Measurements from ENCODE around the gene PARP4. TPM values are rescaled to one million over a fixed set of nuclear protein-coding genes. Genes with fewer than 3 reads are reported as not detected.
A peak's percentile ranks its signal among the peaks of the same experiment; 100 is the strongest.
"Not testable (repeated sequence)": the region's sequence is repeated elsewhere in the genome, so short reads cannot be mapped to it uniquely, and the experiment has no call there.

Gene PARP4
- total RNA-seq, 1 experiment from 2014 or later = 25.9 TPM

GRCh38 chr13:24489721-24490120 is 22.9 kb downstream of the PARP4 start:
- Histone ChIP-seq H3K79me1 (ENCODE audit: insufficient read depth, low read depth, low read length, poor library complexity, severe bottlenecking) (no peaks in the 10 kb centered on the region), H2BK5ac (ENCODE audit: insufficient read length, low read length) (no peak overlapping the region), H3K27me3 (ENCODE audit: insufficient read depth, low read length) (no peaks in the 10 kb centered on the region), H4K5ac (ENCODE audit: insufficient read length, low read depth, low read length) (no peak overlapping the region), H3T11ph (ENCODE audit: low read length) (no peak overlapping the region), H2BK20ac (ENCODE audit: low read depth, low read length, poor library complexity, severe bottlenecking) (no peak overlapping the region), H3K14ac (ENCODE audit: insufficient read depth, low read length) (no peak overlapping the region), H3K27ac (ENCODE audit: insufficient read length, low read depth, low read length) (no peak overlapping the region), H3K4ac (ENCODE audit: low read depth, low read length) (no peak overlapping the region), H2AK5ac (ENCODE audit: insufficient read length, low read length) (no peak overlapping the region), H3K23me2 (ENCODE audit: insufficient read length, low read depth, low read length, poor library complexity, severe bottlenecking) (no peaks in the 10 kb centered on the region), H3K4me1 (ENCODE audit: insufficient read depth, low read length) (no peaks in the 10 kb centered on the region), H3K23ac (ENCODE audit: insufficient read length, low read depth, low read length) (no peak overlapping the region), H3K56ac (ENCODE audit: insufficient read length, low read depth, low read length) (no peak overlapping the region), H3K79me2 (ENCODE audit: insufficient read depth, low read length) (no peaks in the 10 kb centered on the region), H4K8ac (replicated peaks; ENCODE audit: insufficient read length, low read depth, low read length) (no peak overlapping the region), H2AFZ (ENCODE audit: low read length) (no peak overlapping the region), H4K91ac (ENCODE audit: insufficient read length, low read depth, low read length) (no peak overlapping the region), H4K20me1 (ENCODE audit: control insufficient read depth, insufficient read depth, insufficient read length) (no peaks in the 10 kb centered on the region), H3K9me3 (ENCODE audit: control insufficient read depth, low read depth, low read length) (no peaks in the 10 kb centered on the region), H3K9ac (ENCODE audit: extremely low read depth, insufficient read length, low read length) (no peak overlapping the region), H2BK120ac (ENCODE audit: low read depth, low read length, poor library complexity, severe bottlenecking) (no peak overlapping the region), H3K18ac (ENCODE audit: insufficient read length, low read depth, low read length) (no peak overlapping the region), H2BK12ac (ENCODE audit: insufficient read length, low read depth, low read length) (no peak overlapping the region), H3K4me2 (ENCODE audit: insufficient read depth, insufficient read length, low read length) (no peak overlapping the region), H2BK15ac (ENCODE audit: low read depth, low read length) (no peak overlapping the region)
- no CpG with 5 or more reads among the region's 6 CpGs for WGBS (ENCODE audit: extremely low coverage, insufficient read length, low lambda C conversion rate)
- no peak for DNase-seq
- Mint-ChIP-seq H3K27ac (0 out of 7 replicates have a peak overlapping the region, but pooled peaks of 1 of the 3 experiments have one; percentile 8), H3K4me1 (no peaks in the 10 kb centered on the region), H3K9me3 (no peaks in the 10 kb centered on the region), H3K4me3 (no peak overlapping the region), H3K27me3 (ENCODE audit: low read depth) (no peaks in the 10 kb centered on the region), H3K36me3 (ENCODE audit: insufficient read depth in 1 of 3, low read depth in 3 of 3) (peaks cover 13 to 68% (median 50%) of the 10 kb centered on the region in 3 experiments; a peak in 6 of 7 replicates)
- TF ChIP-seq, protein P1, sequence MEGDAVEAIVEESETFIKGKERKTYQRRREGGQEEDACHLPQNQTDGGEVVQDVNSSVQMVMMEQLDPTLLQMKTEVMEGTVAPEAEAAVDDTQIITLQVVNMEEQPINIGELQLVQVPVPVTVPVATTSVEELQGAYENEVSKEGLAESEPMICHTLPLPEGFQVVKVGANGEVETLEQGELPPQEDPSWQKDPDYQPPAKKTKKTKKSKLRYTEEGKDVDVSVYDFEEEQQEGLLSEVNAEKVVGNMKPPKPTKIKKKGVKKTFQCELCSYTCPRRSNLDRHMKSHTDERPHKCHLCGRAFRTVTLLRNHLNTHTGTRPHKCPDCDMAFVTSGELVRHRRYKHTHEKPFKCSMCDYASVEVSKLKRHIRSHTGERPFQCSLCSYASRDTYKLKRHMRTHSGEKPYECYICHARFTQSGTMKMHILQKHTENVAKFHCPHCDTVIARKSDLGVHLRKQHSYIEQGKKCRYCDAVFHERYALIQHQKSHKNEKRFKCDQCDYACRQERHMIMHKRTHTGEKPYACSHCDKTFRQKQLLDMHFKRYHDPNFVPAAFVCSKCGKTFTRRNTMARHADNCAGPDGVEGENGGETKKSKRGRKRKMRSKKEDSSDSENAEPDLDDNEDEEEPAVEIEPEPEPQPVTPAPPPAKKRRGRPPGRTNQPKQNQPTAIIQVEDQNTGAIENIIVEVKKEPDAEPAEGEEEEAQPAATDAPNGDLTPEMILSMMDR (conservative IDR thresholded peaks at IDR 0.05) = no peak

- not testable (repeated sequence) for H2BK12ac ChIP-seq (ENCODE audit: insufficient read length, low read depth, low read length); H3K4me3 Mint-ChIP-seq; H3K14ac ChIP-seq (ENCODE audit: insufficient read depth, low read length); H3K27ac Mint-ChIP-seq; DNase-seq; H3K4me2 ChIP-seq (ENCODE audit: insufficient read depth, insufficient read length, low read length); H3T11ph ChIP-seq (ENCODE audit: low read length); H3K27ac ChIP-seq (ENCODE audit: insufficient read length, low read depth, low read length); H3K9me3 Mint-ChIP-seq; H2AK5ac ChIP-seq (ENCODE audit: insufficient read length, low read length); H4K20me1 ChIP-seq (ENCODE audit: control insufficient read depth, insufficient read depth, insufficient read length); H3K79me1 ChIP-seq (ENCODE audit: insufficient read depth, low read depth, low read length, poor library complexity, severe bottlenecking); H2BK15ac ChIP-seq (ENCODE audit: low read depth, low read length); H3K27me3 Mint-ChIP-seq (ENCODE audit: low read depth); H3K4me1 ChIP-seq (ENCODE audit: insufficient read depth, low read length); H3K4me1 Mint-ChIP-seq; H3K4ac ChIP-seq (ENCODE audit: low read depth, low read length); H2BK120ac ChIP-seq (ENCODE audit: low read depth, low read length, poor library complexity, severe bottlenecking); H3K23me2 ChIP-seq (ENCODE audit: insufficient read length, low read depth, low read length, poor library complexity, severe bottlenecking); H3K18ac ChIP-seq (ENCODE audit: insufficient read length, low read depth, low read length); H3K27me3 ChIP-seq (ENCODE audit: insufficient read depth, low read length); H2AFZ ChIP-seq (ENCODE audit: low read length); H3K23ac ChIP-seq (ENCODE audit: insufficient read length, low read depth, low read length); H4K8ac ChIP-seq (replicated peaks; ENCODE audit: insufficient read length, low read depth, low read length); H3K9ac ChIP-seq (ENCODE audit: extremely low read depth, insufficient read length, low read length); H2BK5ac ChIP-seq (ENCODE audit: insufficient read length, low read length); H2BK20ac ChIP-seq (ENCODE audit: low read depth, low read length, poor library complexity, severe bottlenecking); H4K5ac ChIP-seq (ENCODE audit: insufficient read length, low read depth, low read length); H3K9me3 ChIP-seq (ENCODE audit: control insufficient read depth, low read depth, low read length); H3K79me2 ChIP-seq (ENCODE audit: insufficient read depth, low read length); H4K91ac ChIP-seq (ENCODE audit: insufficient read length, low read depth, low read length); H3K56ac ChIP-seq (ENCODE audit: insufficient read length, low read depth, low read length)
- H3K36me3 Mint-ChIP-seq (ENCODE audit: insufficient read depth in 1 of 3, low read depth in 3 of 3) = peaks cover 17 to 67% (median 48%) of the 10 kb centered on the region in 3 experiments; a peak in 6 of 7 replicates
- no CpG with 5 or more reads among the region's 8 CpGs for WGBS (ENCODE audit: extremely low coverage, insufficient read length, low lambda C conversion rate)
These were observed 24.5 kb downstream of the PARP4 start for GRCh38 chr13:24488092-24488491.

Measured in H9 (cell line).